ENCODE results near the gene C10orf95. TPM values are rescaled to one million over a fixed set of nuclear protein-coding genes. Genes with fewer than 3 reads are reported as not detected.
A peak's percentile ranks its signal among the peaks of the same experiment; 100 is the strongest.
"Not testable (repeated sequence)": the region's sequence is repeated elsewhere in the genome, so short reads cannot be mapped to it uniquely, and the experiment has no call there.

Gene C10orf95
- polyA plus RNA-seq, 4 donors = 0.37 to 2.3 (median 1.0) TPM; not detected in 1

DNA sequence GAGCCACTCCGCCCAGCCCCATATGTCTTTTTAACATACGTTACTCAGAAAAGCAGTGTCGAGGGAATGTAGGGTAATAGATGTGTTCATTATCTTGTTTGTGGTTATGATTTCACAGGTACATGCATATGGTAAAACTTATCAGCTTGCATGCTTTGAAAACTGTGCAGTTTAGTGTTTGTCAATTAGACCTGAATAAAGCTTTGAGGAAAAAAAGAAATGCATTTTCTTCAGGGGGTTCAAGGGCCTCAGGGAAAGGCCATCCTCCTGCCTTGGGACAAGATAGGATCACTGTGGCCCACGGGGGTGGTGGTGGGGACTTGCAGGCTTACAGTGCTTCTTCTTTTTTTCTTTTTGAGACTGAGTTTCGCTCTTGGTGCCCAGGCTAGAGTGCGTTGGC, 16.0 kb upstream of the C10orf95 start:
- no peak for DNase-seq (ENCODE audit: low read depth in 4 of 4, low spot score in 3 of 4)

DNA sequence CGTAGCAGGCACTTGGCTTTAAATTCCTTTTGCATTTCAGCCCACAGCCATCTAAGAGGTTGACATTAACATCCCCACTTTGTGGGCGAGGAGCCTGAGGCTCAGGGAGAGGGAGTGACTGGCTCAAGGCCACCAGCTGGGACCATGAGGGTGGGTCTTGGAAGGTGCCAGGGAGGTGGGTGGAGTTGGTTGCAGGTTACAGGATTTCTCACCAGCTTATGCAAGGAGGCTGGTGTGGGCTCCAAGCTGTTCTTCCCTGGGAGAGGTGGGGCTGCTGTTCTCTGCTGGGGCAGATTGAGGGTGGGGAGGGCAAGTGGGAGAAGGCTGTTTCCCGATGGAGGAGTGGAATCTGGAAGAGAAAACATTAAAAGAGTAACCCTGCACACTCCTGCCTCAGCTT, 14.1 kb upstream of the C10orf95 start:
- no peak for DNase-seq (ENCODE audit: low read depth in 4 of 4, low spot score in 3 of 4)

DNA sequence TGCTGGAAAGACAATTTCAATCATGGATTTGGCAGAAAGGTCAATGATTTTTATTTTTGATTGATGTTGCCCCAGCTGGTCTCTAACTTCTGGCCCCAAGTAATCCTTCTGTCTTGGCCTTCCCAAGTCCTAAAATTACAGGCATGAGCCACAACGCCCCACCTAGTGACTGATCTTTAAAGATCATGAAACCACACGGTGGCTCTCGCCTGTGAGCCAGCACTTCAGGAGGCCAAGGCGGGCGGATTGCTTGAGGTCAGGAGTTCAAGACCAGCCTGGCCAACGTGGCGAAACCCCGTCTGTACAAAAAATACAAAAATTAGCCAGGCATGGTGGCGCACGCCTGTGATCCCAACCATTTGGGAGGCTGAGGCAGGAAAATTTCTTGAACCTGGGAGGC, 12.6 kb upstream of the C10orf95 start:
- no peak for DNase-seq (ENCODE audit: low read depth in 4 of 4, low spot score in 3 of 4)

DNA sequence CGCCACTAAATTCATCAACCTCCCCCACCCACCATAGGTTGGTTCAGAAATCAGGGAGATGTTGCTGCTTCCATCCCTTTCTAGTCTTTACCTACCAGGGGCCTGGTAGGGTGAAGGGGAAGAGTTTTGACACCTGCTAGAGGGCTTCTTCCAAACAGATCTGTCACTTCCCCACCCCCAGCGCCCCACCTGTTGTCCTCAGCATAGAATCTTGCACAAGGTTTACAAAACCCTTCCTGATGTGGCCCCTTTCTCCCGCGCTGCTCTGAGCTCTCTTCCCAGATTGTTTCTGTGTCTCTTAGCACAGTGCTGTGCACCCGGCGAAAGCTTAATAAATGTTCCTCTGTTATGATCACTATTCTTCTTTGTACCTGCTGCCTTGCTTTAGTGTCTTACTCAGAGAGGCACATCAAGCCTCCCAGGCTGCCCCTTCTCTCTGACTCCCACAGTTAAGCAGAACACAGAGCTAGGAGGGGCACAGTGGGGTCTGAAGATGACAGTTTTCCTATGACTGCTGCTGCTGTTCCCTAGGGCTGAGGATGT, 11.2 kb upstream of the C10orf95 start:
- DNase-seq (ENCODE audit: low read depth in 4 of 4, low spot score in 3 of 4) = no peak

DNA sequence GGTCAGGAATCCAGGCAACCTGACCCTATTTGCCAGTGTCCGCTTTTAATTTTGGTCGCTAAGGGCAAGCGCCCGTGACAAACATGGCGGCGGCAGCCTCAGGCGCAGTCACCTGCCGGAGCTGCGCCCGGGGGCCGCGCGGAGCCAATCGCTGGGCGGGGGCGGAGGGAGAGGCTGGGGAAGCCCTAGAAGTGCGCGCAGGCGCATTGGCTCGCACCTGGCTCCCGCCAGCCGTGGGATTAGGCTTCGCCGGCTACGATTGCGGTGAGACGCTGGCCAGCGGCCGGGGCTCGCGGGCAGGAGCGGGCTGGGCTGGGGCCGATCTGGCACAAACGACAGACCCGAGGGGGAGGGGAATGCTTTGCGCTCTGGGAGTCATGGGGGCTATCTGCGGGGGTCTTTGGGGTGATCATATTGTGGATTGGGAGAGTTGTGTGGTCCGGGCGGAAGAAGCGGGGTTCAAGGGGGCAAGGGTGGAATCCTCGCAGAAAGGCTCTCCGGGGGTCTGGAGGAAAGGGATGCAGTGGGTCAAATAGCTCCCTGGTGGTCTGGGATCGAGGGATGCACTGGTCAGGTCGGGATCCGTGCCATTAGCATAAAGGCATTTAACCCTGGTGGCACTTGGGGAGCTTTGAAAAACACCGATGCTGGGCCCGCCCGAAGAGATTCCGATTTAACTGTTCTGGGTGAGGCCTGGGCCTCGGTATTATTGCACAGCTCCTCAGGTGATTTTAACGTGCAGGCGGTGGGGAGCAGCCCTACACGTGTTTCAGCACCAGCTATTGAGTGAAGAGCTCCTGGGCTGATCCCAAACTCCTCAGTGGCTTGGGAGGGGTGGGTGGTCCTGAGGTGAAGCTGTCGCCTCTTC, 10.1 kb upstream of the C10orf95 start:
- peak; percentile 74 to 81 (median 75) for DNase-seq (ENCODE audit: low read depth in 4 of 4, low spot score in 3 of 4)

DNA sequence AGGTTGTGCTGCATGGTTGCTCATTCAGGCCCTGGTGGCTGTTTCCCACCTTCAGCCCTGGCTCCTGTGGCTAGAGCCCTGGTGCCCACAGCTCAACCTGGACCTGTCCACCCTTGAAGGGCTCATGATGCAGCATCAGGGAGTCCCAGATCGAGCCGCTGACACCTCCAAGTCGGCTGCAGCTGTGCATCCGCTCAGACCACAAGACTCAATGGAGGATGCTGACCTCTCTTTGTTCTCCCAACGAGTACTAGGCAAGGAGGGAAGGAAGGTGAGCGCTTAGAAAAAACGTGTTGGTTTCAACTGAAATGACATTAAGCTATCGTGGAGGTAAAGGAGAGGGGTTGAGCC, 9.5 kb upstream of the C10orf95 start:
- DNase-seq (ENCODE audit: low read depth in 4 of 4, low spot score in 3 of 4) = no peak

DNA sequence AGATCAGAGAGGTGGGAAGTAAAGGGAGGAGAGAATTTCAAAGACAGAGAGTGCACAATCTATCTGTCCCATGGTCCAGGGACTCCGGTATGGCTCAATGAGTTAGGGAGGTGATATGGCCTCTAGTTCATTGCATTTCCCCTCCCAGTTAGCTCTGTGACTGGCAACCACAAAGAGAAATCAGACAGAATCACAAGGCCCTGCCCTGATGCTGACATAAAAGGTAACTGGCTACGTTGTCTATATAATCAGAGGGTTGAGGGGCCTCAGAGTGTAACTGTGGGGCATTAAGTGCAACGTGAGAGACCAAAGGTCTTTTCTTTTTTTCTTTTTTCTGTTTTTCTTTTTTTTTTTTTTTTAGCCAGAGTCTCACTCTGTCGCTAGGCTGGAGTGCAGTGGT, 7.3 kb upstream of the C10orf95 start:
- no peak for DNase-seq (ENCODE audit: low read depth in 4 of 4, low spot score in 3 of 4)

DNA sequence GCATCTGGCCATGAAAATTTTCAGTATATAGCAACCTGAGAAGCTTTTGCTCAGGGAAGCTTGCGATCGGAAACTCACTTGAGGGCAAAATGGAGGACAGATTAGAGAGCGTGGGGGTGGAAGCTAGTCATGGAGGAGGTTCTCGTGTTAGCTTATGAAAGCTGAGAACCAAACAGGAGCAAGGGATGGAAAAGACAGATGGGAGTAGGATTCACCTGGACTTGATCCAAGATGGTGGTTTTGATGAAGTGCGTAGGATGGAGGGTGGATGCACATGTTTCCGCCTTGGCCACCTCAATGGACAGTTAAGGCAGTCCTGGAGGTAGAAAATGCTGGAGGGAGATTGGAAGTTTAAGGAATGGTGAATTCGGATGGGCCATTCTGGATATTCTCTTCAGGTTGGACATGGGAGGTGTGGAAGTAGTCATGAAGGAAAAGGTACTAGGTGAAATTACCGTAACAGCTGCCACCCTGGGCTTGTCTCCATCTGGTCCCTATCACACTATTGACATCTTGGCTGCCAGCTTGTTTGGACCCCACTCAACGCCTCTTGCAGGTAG, 6.3 kb upstream of the C10orf95 start:
- DNase-seq (ENCODE audit: low read depth in 4 of 4, low spot score in 3 of 4) = no peak

DNA sequence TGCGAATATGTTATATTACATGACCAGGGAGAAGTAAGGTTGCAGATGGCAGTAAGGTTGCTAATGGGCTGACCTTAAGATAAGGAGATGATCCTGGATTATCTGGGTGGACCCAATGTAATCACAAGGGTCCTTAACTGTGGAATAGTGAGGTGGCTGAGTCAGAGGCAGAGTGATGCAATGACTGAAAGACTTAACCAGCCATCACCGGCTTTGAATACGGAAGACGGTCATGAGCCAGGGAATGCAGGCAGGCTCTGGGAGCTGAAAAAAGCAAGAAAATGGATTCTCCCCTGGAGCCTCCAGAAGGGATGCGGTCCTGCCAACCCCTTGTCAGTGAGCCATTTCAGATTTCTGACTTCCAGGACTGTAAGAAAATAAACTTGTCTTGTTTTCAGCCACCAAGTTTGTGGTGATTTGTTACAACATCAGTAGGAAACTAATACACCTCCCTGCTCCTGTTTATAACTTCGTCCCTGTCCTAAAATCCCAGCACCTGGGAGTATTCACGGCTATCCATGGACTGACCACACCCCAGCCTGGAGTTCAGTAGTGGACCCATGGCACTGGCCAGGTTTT, 4.6 kb upstream of the C10orf95 start:
- DNase-seq (ENCODE audit: low read depth in 4 of 4, low spot score in 3 of 4) = no peak

DNA sequence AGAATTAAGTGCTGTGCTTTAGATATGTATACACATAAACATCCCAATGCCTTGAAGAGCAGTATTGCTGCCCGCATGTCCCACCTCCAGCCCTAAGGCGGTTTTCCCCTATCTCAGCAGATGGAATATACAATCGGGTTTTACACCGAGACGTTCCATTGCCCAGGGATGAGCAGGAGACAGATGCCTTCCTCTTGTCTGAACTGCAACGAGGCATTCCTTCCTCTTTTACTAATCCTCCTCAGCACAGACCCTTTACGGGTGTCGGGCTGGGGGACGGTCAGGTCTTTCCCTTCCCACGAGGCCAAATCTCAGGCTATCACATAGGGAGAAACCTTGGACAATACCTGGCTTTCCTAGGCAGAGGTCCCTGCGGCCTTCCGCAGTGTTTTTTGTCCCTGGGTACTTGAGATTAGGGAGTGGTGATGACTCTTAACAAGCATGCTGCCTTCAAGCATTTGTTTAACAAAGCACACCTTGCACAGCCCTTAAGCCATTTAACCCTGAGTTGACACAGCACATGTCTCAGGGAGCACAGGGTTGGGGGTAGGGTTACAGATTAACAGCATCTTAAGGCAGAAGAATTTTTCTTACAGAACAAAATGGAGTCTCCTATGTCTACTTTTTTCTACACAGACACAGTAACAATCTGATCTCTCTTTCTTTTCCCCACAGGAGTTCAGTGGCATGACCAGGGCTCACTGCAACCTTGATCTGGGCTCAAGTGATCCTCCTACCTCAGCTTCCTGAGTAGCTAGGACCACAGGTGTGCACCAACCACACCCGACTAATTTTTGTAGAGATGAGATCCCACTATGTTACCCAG, 3.5 kb upstream of the C10orf95 start:
- not testable (repeated sequence) for DNase-seq (ENCODE audit: low read depth in 4 of 4, low spot score in 3 of 4)

DNA sequence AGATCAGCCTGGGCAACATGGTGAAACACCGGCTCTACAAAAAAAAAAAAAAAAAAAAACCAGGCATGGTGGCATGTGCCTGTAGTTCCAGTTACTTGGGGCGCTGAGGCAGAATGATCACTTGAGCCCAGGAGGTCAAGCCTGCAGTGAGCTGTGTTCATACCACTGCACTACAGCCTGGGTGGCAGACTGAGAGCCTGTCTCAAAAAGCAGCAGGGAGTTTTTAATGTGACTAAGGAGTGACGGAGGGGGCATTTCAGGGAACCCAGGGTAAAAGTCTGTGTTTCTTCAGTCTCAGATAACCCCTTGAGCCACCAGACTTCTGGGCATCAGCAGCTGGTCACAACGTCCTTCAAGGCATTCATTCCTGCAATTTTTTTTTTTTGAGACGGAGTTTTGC, 2.2 kb upstream of the C10orf95 start:
- DNase-seq (ENCODE audit: low read depth in 4 of 4, low spot score in 3 of 4) = no peak

DNA sequence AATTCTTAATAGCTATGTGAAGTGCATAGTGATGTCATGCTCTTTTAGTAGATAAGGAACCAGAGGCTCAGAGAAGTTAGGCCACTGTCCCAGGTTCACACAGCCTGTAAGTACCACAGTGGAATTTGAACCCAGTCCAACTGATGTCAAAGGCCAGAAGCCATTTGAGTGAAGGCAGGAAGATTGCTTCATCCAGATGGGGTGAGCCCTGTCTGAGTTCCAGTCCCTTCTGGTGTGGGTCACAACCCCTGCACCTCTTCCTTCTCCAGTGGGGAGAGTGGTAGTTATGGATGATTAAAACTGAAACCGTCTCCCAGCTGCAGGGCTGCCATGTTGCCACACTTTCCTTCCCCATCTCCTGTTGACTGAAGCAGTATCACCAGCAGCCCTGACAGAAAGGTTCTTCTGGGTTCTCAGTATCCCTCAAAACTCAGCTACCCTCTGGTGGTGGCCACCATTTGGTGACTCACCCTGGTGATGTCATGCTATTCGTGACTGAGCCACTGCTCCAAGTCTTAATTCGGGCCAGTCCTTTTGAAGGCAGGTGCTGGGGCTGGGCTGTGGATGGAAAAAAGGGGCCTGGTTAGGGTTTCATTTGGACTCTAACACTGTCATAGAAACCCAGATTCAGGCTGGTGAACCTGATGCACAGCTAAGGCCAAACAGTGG, 1.5 kb upstream of the C10orf95 start:
- DNase-seq (ENCODE audit: low read depth in 4 of 4, low spot score in 3 of 4) = no peak

DNA sequence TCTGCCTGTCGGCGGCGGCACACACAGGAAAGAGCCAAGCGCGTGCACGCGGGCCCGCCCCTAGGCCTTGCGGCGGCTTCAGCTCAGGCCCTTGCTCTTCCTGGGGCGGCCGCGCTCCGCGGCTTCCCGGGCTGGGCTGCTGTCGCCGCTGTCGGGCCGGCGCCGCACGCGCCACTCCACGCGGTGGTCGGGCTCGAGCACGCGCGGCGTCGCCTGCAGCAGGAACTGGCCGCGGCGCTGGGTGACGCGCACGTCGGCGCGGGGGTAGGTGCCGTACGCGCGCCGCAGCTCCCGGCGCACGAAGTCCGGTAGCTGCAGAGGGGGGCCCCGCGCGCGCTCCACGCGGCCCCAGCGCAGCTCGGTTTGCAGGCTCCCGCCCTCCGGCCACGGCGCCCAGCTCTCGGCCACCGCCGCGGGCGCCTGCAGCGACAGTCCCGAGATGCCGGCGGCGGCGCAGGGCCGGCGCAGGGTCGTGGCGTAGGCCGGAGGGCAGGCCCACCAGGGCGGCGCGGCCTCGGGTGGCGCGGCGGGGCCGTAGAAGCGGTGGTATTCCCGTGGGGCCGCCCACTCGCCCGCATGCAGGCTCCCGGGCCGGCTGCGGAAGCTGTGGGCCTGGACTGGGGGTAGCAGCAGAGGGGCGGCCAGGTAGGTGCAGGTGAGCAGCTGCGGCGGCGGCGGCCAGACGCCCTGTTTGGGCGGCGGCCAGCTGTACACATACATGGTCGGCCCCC, 804 bp downstream of the C10orf95 start:
- DNase-seq (ENCODE audit: low read depth in 4 of 4, low spot score in 3 of 4) = peak in 2 of 4 donors; percentile 69 to 76

DNA sequence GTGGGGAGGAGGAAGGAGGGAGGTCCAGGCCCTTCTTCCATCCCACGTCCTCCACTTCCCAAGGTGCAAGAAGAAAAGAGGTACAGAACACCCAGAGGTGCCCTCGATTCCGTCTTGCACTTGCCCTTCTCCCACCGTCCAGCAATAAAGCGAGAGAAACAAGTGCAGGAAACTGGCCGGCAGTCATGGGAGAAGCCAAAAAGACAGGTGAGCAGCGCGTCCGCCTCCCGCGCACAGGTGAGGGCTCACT, 1.3 kb downstream of the C10orf95 start:
- DNase-seq (ENCODE audit: low read depth in 4 of 4, low spot score in 3 of 4) = no peak

DNA sequence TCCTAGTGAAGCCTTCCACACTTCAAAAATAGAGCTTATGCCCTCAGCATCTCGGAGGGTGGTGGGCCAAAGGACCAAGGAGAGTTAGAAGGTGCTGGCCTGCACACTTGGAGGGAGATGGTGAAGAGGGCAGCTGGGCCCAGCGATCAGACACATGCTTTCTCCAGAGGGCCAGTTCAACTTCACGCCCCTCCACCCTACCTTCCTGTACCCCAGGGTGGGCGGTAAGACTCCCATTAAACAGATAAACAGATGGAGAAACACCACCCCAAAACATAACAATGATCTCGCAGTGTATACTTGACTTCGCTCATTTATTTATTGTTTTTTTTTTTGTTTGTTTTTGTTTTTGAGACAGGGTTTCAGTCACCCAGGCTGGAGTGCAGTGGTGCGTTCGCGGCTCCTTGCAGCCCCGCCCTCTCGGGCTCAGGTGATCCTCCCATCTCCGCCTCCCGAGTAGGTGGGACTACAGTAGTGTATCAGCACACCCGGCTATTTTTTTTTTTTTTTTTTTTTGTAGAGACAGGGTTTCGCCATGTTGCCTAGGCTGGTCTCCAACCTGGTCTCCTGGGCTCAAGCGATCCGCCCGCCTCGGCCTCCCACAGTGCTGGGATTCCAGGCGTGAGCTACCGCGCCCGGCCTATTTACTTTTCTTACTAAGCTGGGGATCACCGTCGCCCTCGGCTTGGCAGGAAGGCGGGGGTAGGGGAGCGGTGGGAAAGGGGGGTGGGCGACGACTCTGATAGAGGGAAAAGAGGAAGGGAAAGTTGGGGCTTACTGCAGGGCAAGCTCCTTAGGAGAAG, 1.8 kb downstream of the C10orf95 start:
- no peak for DNase-seq (ENCODE audit: low read depth in 4 of 4, low spot score in 3 of 4)

DNA sequence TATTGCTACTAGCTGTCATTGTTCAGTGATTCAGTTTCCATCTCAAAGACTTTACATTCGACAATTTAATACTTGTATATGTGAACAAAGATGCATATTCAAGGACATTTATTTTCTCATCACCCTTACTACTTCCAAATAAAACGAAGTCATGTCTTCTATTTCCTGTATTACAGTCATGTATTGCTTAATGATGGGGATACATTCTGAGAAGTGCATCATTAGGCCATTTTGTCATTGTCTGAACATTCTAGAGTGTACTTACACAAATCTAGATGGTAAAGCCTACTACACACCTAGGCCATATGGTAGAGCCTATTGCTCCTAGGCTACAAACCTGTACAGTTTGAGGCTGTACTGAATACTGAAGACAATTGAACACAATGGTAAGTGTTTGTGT, 6.5 kb downstream of the C10orf95 start:
- DNase-seq (ENCODE audit: low read depth in 4 of 4, low spot score in 3 of 4) = no peak

DNA sequence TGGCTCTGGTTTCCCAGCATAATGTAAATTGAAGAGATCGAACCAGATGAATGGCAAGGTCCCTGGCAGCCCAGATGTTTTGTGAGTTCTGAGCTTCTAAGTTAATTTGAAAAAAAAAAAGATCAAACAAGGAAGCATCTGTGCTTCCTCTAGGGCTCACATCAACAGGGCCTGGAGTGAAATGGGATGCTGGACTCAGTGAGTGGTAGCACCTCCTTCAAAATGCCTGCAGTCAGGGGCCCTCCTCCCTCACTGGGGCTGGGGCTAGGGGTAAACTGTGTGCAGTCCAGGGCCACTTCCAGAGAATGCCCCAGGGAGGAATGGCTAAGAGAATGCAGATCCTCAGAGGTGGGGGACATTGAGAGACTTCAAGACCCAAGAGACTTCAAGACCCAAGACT, 13.0 kb downstream of the C10orf95 start:
- no peak for DNase-seq (ENCODE audit: low read depth in 4 of 4, low spot score in 3 of 4)

DNA sequence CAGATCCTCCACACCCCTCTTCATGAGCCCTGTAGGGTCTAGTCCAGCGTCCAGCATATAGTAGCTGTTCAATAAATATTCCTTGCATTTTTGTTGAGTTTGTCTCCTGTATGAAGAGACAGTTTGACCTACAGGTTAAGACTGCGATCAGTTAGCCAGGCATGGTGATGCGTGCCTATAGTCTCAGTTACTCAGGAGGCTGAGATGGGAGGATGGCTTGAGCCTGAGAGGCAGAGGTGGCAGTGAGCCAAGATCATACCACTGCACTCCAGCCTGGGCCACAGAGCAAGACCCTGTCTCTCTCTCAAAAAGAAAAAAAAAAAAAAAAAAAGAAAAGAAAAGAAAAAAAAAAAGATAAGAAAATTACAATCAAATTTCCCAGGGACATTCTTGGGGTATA, 13.8 kb downstream of the C10orf95 start:
- no peak for DNase-seq (ENCODE audit: low read depth in 4 of 4, low spot score in 3 of 4)

DNA sequence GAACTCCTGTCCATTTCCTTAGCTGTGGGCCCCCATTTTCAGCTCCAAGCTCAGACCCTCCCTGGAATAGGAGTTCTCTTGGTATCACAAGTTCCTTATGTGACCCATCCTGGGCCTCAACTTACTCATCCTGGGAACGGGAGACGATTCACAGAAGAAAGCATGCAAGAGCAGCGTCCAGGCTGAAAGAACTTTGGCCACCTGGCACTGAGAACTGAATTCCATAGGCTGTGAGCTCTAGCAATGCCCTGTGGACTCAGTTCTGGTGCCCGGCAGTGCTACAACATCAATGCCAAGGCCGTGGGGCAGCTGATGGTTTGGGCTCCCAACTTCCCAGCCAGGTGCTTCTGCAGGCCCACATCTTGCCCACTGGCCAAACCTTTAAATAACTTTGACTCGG, 15.0 kb downstream of the C10orf95 start:
- no peak for DNase-seq (ENCODE audit: low read depth in 4 of 4, low spot score in 3 of 4)

All from left renal pelvis (tissue), 4 donors.